ENCODE data around the gene PCDHGA1.

GRCh38 chr5:141515946-141516671, 185.8 kb downstream of the PCDHGA1 start:
- TF ChIP-seq, protein P1, sequence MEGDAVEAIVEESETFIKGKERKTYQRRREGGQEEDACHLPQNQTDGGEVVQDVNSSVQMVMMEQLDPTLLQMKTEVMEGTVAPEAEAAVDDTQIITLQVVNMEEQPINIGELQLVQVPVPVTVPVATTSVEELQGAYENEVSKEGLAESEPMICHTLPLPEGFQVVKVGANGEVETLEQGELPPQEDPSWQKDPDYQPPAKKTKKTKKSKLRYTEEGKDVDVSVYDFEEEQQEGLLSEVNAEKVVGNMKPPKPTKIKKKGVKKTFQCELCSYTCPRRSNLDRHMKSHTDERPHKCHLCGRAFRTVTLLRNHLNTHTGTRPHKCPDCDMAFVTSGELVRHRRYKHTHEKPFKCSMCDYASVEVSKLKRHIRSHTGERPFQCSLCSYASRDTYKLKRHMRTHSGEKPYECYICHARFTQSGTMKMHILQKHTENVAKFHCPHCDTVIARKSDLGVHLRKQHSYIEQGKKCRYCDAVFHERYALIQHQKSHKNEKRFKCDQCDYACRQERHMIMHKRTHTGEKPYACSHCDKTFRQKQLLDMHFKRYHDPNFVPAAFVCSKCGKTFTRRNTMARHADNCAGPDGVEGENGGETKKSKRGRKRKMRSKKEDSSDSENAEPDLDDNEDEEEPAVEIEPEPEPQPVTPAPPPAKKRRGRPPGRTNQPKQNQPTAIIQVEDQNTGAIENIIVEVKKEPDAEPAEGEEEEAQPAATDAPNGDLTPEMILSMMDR (IDR thresholded peaks at IDR 0.05; ENCODE audit: poor library complexity) = no peak
- TF ChIP-seq EZH2phosphoT487 (IDR thresholded peaks at IDR 0.05; ENCODE audit: low read depth, severe bottlenecking, unreplicated experiment) (no peak), EZH2 (IDR thresholded peaks at IDR 0.05; ENCODE audit: borderline replicate concordance) (no peak)

Measured in hepatocyte (in vitro differentiated cells).